ENCODE results near the gene CIAO3. TPM values are rescaled to one million over a fixed set of nuclear protein-coding genes. Genes with fewer than 3 reads are reported as not detected.
"Not testable (repeated sequence)": the region's sequence is repeated elsewhere in the genome, so short reads cannot be mapped to it uniquely, and the experiment has no call there.

The CIAO3 gene
- polyA plus RNA-seq, 1 experiment, result 14.4 TPM

GRCh38 chr16:694863-695354, 45.9 kb downstream of the CIAO3 start:
- POLR2A ChIA-PET, result no interaction called here
- Histone ChIP-seq H3K9me3 (ENCODE audit: control insufficient read depth, insufficient read depth, low read length) (peaks cover 3% of the 10 kb centered on the region; the same call in 1 of the 2 replicates), H3K27me3 (ENCODE audit: control insufficient read depth, insufficient read depth, low read length) (peaks cover 42% of the 10 kb centered on the region), H3K4me3 (ENCODE audit: low read depth, low read length) (no peak overlapping the region), H3K27ac (ENCODE audit: low read depth, low read length) (no peak overlapping the region)
- CTCF ChIA-PET, result no interaction called here
- no peak for TF ChIP-seq CTCF (IDR thresholded peaks at IDR 0.05; ENCODE audit: low read depth, low read length)
- no peak for DNase-seq (ENCODE audit: low read depth, low spot score)

- H3K27me3 ChIP-seq (ENCODE audit: control insufficient read depth, insufficient read depth, low read length), result peaks cover 42% of the 10 kb centered on the region
- no peak for TF ChIP-seq CTCF (IDR thresholded peaks at IDR 0.05; ENCODE audit: low read depth, low read length)
These were observed 46.5 kb downstream of the CIAO3 start for GRCh38 chr16:694187-694862.

GRCh38 chr16:693766-694165, 47.0 kb downstream of the CIAO3 start:
- H3K27me3 ChIP-seq (ENCODE audit: control insufficient read depth, insufficient read depth, low read length), result peaks cover 36% of the 10 kb centered on the region
- DNase-seq (ENCODE audit: low read depth, low spot score), result no peak
- CTCF ChIA-PET, result no interaction called here
- no peak for TF ChIP-seq CTCF (IDR thresholded peaks at IDR 0.05; ENCODE audit: low read depth, low read length)
- POLR2A ChIA-PET, result no interaction called here
- no peak overlapping the region for H3K27ac ChIP-seq (ENCODE audit: low read depth, low read length)
- no peak overlapping the region for H3K4me3 ChIP-seq (ENCODE audit: low read depth, low read length)
- H3K9me3 ChIP-seq (ENCODE audit: control insufficient read depth, insufficient read depth, low read length), result peaks cover 3% of the 10 kb centered on the region; the same call in 1 of the 2 replicates

More at GRCh38 chr16:694187-694862, 46.5 kb downstream of the CIAO3 start:
- peaks cover 3% of the 10 kb centered on the region; the same call in 1 of the 2 replicates for H3K9me3 ChIP-seq (ENCODE audit: control insufficient read depth, insufficient read depth, low read length)
- ChIA-PET POLR2A (no interaction called here), CTCF (no interaction called here)
- no peak overlapping the region for H3K4me3 ChIP-seq (ENCODE audit: low read depth, low read length)
- no peak for DNase-seq (ENCODE audit: low read depth, low spot score)
- H3K27ac ChIP-seq (ENCODE audit: low read depth, low read length), result no peak overlapping the region

GRCh38 chr16:693364-693763, 47.4 kb downstream of the CIAO3 start:
- ChIA-PET POLR2A (no interaction called here), CTCF (no interaction called here)
- no peak for TF ChIP-seq CTCF (IDR thresholded peaks at IDR 0.05; ENCODE audit: low read depth, low read length)
- H3K27me3 ChIP-seq (ENCODE audit: control insufficient read depth, insufficient read depth, low read length), result peaks cover 36% of the 10 kb centered on the region
- DNase-seq (ENCODE audit: low read depth, low spot score), result no peak
- peaks cover 3% of the 10 kb centered on the region; the same call in 1 of the 2 replicates for H3K9me3 ChIP-seq (ENCODE audit: control insufficient read depth, insufficient read depth, low read length)
- H3K4me3 ChIP-seq (ENCODE audit: low read depth, low read length), result no peak overlapping the region
- H3K27ac ChIP-seq (ENCODE audit: low read depth, low read length), result no peak overlapping the region

GRCh38 chr16:692356-693108, 48.3 kb downstream of the CIAO3 start:
- TF ChIP-seq CTCF (IDR thresholded peaks at IDR 0.05; ENCODE audit: low read depth, low read length), result no peak
- peaks cover 36% of the 10 kb centered on the region for H3K27me3 ChIP-seq (ENCODE audit: control insufficient read depth, insufficient read depth, low read length)
- CTCF ChIA-PET, result interaction anchor here (0.6 kb wide), 1 partner anchor 24 kb away, joined by 3 read pairs; the partner anchor contains the start of gene RHOT2

GRCh38 chr16:691242-691641, 49.6 kb downstream of the CIAO3 start:
- H3K27ac ChIP-seq (ENCODE audit: low read depth, low read length); H3K9me3 ChIP-seq (ENCODE audit: control insufficient read depth, insufficient read depth, low read length); H3K4me3 ChIP-seq (ENCODE audit: low read depth, low read length); CTCF ChIA-PET; DNase-seq (ENCODE audit: low read depth, low spot score): not testable (repeated sequence)
- H3K27me3 ChIP-seq (ENCODE audit: control insufficient read depth, insufficient read depth, low read length), result peaks cover 36% of the 10 kb centered on the region
- POLR2A ChIA-PET, result interaction anchor here (0.8 kb wide), 1 partner anchor 33 kb away, joined by 5 read pairs; no protein-coding TSS in a partner anchor

More at GRCh38 chr16:692356-693108, 48.3 kb downstream of the CIAO3 start:
- Histone ChIP-seq H3K4me3 (ENCODE audit: low read depth, low read length) (no peak overlapping the region), H3K9me3 (ENCODE audit: control insufficient read depth, insufficient read depth, low read length) (peaks cover 3% of the 10 kb centered on the region; the same call in 1 of the 2 replicates), H3K27ac (ENCODE audit: low read depth, low read length) (no peak overlapping the region)
- DNase-seq (ENCODE audit: low read depth, low spot score), result no peak
- POLR2A ChIA-PET, result no interaction called here
